ENCODE results near the gene AHNAK.

GRCh38 chr11:62400760-62401159, 145.8 kb downstream of the AHNAK start:
- no peak for TF ChIP-seq CTCF (IDR thresholded peaks at IDR 0.05)
- no peak for TF ChIP-seq POLR2A (IDR thresholded peaks at IDR 0.05)

Data from lower leg skin (tissue), 3 donors.